Measurements from ENCODE around the gene INPP5F. TPM values are rescaled to one million over a fixed set of nuclear protein-coding genes. Genes with fewer than 3 reads are reported as not detected.
"Not testable (repeated sequence)": the region's sequence is repeated elsewhere in the genome, so short reads cannot be mapped to it uniquely, and the experiment has no call there.

Gene INPP5F
- total RNA-seq, 1 experiment from 2014 or later, result 141 TPM

GRCh38 chr10:119770928-119771327 lies 45.1 kb downstream of the INPP5F start:
- H3K4me3 ChIP-seq (ENCODE audit: insufficient read depth, low read depth, low read length), result no peak overlapping the region
- no peaks in the 10 kb centered on the region for H3K36me3 ChIP-seq (replicated peaks; ENCODE audit: control insufficient read depth, insufficient read depth, low read length)
- no peaks in the 10 kb centered on the region for H3K27me3 ChIP-seq (ENCODE audit: control insufficient read depth, insufficient read depth, low read length)
- DNase-seq, result no peak

- H3K27me3 ChIP-seq (ENCODE audit: control insufficient read depth, insufficient read depth, low read length), result no peaks in the 10 kb centered on the region
- DNase-seq, result no peak
- H3K36me3 ChIP-seq (replicated peaks; ENCODE audit: control insufficient read depth, insufficient read depth, low read length), result no peaks in the 10 kb centered on the region
- H3K4me3 ChIP-seq (ENCODE audit: insufficient read depth, low read depth, low read length), result no peak overlapping the region
Measured at GRCh38 chr10:119772334-119772733, 46.5 kb downstream of the INPP5F start.

DNA sequence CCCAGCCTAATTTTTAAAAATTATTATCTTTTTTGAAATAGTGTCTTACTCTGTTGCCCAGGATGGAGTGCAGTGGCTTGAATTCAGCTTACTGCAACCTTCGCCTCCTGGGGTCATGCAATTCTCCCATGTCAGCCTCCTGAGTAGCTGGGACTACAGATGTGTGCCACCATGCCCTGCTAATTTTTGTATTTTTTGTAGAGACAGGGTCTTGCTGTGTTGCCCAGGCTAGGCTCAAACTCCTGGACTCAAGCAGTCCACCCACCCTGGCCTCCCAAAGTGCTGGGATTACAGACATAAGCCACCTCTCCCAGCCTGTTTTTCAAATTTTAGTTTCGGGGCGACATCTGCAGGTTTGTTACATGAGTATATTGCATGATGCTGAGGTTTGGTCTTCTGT lies 47.2 kb downstream of the INPP5F start:
- not testable (repeated sequence) for H3K27me3 ChIP-seq (ENCODE audit: control insufficient read depth, insufficient read depth, low read length); DNase-seq; H3K36me3 ChIP-seq (replicated peaks; ENCODE audit: control insufficient read depth, insufficient read depth, low read length); H3K4me3 ChIP-seq (ENCODE audit: insufficient read depth, low read depth, low read length)

DNA sequence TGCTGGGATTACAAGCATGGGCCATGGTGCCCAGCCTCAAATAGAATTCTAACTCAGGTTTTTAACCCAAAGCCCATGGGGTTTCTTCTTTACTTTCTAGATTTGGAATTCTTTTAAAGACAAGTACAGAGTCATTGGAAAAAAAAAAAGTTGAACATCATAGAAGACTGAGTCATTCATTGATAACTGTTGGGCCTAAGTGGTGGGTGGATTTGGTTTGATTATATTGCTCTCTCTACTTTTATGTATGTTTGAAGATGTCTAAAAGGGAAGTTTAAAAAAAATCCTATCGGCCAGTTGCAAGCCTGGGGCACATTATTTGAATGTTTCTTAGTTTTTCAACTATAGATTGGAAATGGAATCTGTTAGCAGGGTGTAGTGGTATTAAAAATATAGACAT lies 49.7 kb downstream of the INPP5F start:
- Histone ChIP-seq H3K27me3 (ENCODE audit: control insufficient read depth, insufficient read depth, low read length) (no peaks in the 10 kb centered on the region), H3K36me3 (replicated peaks; ENCODE audit: control insufficient read depth, insufficient read depth, low read length) (no peaks in the 10 kb centered on the region), H3K4me3 (ENCODE audit: insufficient read depth, low read depth, low read length) (no peak overlapping the region)
- no peak for DNase-seq

DNA sequence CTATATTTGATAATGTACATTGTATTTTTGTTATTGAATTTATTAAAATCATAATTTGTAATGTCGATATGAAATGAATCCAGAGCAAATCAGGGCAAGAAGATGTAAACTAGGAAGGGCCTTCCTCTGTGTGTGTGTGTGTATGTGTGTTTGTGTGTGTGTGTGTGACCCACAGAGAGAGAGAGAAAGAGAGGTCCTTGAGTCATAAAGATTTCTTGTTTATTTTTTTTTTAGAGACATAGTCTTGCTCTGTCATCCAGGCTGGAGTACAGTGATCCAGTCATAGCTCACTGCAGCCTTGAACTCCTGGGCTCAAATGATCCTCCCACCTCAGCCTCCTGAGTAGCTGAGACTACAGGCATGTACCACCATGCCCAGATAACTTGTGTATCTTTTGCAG lies 50.7 kb downstream of the INPP5F start:
- Histone ChIP-seq H3K27me3 (ENCODE audit: control insufficient read depth, insufficient read depth, low read length) (no peaks in the 10 kb centered on the region), H3K4me3 (ENCODE audit: insufficient read depth, low read depth, low read length) (no peak overlapping the region), H3K36me3 (replicated peaks; ENCODE audit: control insufficient read depth, insufficient read depth, low read length) (no peaks in the 10 kb centered on the region)
- DNase-seq, result no peak

DNA sequence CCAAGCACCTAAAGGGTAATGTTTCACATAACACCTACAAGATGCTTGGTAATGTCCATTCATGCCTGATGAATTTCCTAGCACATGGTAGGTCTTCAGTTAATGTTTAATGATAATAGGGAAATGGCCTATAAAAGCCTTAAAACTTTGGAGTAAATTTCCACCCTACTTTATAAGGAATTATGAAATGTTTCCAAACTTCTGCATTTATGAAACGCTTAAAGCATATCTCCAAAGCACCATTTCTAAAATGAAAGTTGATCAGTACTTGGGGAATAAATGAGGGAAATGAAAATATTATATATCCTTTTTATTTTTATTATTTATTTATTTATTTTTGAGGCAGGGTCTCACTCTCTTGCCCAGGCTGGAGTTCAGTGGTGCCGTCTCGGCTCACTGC lies 51.8 kb downstream of the INPP5F start:
- H3K27me3 ChIP-seq (ENCODE audit: control insufficient read depth, insufficient read depth, low read length), result no peaks in the 10 kb centered on the region
- DNase-seq, result no peak
- no peaks in the 10 kb centered on the region for H3K36me3 ChIP-seq (replicated peaks; ENCODE audit: control insufficient read depth, insufficient read depth, low read length)
- no peak overlapping the region for H3K4me3 ChIP-seq (ENCODE audit: insufficient read depth, low read depth, low read length)

GRCh38 chr10:119778776-119779445 lies 53.1 kb downstream of the INPP5F start:
- DNase-seq, result no peak

DNA sequence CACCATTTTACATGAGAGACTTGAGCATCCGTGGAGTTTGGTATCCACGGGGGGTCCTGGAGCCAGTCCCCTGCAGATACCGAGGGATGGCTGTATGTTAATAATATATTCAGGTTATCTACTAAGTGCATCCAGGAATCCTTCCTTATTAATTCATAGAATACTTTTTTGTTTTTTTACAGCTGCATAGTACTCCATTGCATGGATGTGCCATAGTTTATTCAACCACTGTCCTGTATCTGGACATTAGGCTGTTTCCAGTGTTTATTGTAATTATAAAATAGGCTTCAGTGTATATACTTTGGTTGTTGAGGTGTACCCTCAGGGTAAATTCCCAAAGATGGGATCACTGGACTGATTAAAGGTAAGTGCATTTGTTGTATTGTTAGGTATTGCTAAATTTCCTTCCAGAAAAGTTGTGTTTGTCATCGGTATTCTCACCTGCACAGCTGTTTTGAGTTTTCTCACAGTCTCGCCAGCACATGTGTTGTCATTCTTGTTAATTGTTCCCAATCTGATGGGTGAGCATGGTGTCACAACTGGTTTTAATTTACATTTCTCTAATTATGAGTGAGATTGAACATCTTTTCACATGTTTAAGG lies 55.1 kb downstream of the INPP5F start:
- no peak for DNase-seq
- Histone ChIP-seq H3K27me3 (ENCODE audit: control insufficient read depth, insufficient read depth, low read length) (no peaks in the 10 kb centered on the region), H3K36me3 (replicated peaks; ENCODE audit: control insufficient read depth, insufficient read depth, low read length) (no peaks in the 10 kb centered on the region)

More at GRCh38 chr10:119778776-119779445, 53.1 kb downstream of the INPP5F start:
- Histone ChIP-seq H3K36me3 (replicated peaks; ENCODE audit: control insufficient read depth, insufficient read depth, low read length) (no peaks in the 10 kb centered on the region), H3K27me3 (ENCODE audit: control insufficient read depth, insufficient read depth, low read length) (no peaks in the 10 kb centered on the region), H3K4me3 (ENCODE audit: insufficient read depth, low read depth, low read length) (no peak overlapping the region)

DNA sequence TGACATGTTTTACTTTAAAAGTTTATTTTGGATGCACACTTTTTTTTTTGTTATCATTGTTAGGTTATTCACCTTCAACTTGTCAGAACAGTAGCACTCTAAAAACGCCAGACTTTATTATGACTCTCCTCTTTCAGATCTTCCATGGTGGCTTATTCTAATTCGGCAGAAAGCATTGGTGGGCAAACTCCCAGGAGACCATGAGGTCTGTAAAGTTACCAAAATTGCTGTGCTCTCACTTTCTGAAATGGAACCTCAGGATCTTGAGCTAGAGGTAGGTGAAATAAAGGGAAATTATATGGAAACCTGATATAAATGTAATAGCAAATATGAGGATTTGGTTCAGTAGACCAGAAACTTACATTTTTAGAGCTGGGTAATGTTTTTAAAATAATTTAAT lies 55.6 kb downstream of the INPP5F start:
- Histone ChIP-seq H3K27me3 (ENCODE audit: control insufficient read depth, insufficient read depth, low read length) (no peaks in the 10 kb centered on the region), H3K36me3 (replicated peaks; ENCODE audit: control insufficient read depth, insufficient read depth, low read length) (no peaks in the 10 kb centered on the region), H3K4me3 (ENCODE audit: insufficient read depth, low read depth, low read length) (no peak overlapping the region)
- no peak for DNase-seq

More for the DNA sequence above, 55.1 kb downstream of the INPP5F start:
- no peak overlapping the region for H3K4me3 ChIP-seq (ENCODE audit: insufficient read depth, low read depth, low read length)

- DNase-seq, result no peak
- H3K4me3 ChIP-seq (ENCODE audit: insufficient read depth, low read depth, low read length), result no peak overlapping the region
- no peaks in the 10 kb centered on the region for H3K27me3 ChIP-seq (ENCODE audit: control insufficient read depth, insufficient read depth, low read length)
- no peaks in the 10 kb centered on the region for H3K36me3 ChIP-seq (replicated peaks; ENCODE audit: control insufficient read depth, insufficient read depth, low read length)
Measured at GRCh38 chr10:119782981-119783664, 57.3 kb downstream of the INPP5F start.

DNA sequence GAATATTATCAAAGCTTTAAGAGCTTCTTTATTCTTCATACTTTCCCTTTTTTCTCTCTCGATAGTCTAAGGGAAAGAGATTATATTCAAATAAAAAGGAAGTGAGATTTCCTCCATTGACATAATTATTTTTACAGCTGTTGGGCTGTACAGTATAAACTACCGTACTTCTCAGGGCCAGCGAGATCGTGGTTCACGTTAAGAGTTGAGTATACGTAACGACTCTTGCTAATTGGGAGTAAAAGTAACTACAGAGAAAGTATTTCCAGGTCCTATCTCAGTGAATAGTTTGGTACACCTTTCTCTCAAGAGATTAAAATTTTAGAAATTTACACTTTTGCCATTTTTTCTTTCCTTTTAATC lies 57.8 kb downstream of the INPP5F start:
- Histone ChIP-seq H3K36me3 (replicated peaks; ENCODE audit: control insufficient read depth, insufficient read depth, low read length) (no peaks in the 10 kb centered on the region), H3K4me3 (ENCODE audit: insufficient read depth, low read depth, low read length) (no peak overlapping the region), H3K27me3 (ENCODE audit: control insufficient read depth, insufficient read depth, low read length) (no peaks in the 10 kb centered on the region)
- DNase-seq, result no peak

DNA sequence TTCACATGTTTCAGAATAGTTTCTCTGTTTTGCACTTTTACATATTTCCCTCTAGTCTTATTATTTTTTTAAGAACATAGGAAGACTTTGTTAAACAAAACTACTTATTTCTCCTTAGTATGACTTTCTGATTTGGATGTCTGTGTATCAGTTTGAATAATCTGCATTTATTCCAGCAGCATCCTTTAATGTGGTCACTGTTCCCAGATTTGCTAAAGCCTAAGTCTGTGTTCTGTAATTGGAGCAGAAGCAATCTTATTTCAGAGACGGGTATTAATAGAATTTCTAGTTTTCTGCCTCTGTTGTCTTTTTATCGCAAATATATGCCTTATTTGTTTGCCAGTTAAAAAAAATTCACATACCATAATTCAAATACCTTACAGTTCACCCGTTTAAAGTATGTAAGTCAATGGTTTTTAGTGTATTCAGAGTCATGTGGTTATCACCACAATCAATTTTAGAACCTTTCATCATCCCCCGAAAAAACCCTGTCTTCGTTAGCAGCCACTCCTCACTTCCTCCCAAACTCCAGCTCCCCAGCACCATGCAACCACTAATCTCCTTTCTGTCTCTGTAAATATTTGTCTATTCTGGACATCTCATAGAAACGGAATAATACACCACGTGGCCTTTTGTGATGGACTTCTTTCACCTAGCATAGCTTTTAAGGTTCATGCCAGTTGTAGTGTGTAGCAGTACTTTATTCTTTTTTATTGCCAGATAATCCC lies 58.7 kb downstream of the INPP5F start:
- Histone ChIP-seq H3K36me3 (replicated peaks; ENCODE audit: control insufficient read depth, insufficient read depth, low read length) (no peaks in the 10 kb centered on the region), H3K4me3 (ENCODE audit: insufficient read depth, low read depth, low read length) (no peak overlapping the region), H3K27me3 (ENCODE audit: control insufficient read depth, insufficient read depth, low read length) (no peaks in the 10 kb centered on the region)
- no peak for DNase-seq

- peak; percentile 63 for DNase-seq
- no peaks in the 10 kb centered on the region for H3K27me3 ChIP-seq (ENCODE audit: control insufficient read depth, insufficient read depth, low read length)
- H3K36me3 ChIP-seq (replicated peaks; ENCODE audit: control insufficient read depth, insufficient read depth, low read length), result no peaks in the 10 kb centered on the region
- no peak overlapping the region for H3K4me3 ChIP-seq (ENCODE audit: insufficient read depth, low read depth, low read length)
Measured at GRCh38 chr10:119786117-119786769, 60.4 kb downstream of the INPP5F start.

DNA sequence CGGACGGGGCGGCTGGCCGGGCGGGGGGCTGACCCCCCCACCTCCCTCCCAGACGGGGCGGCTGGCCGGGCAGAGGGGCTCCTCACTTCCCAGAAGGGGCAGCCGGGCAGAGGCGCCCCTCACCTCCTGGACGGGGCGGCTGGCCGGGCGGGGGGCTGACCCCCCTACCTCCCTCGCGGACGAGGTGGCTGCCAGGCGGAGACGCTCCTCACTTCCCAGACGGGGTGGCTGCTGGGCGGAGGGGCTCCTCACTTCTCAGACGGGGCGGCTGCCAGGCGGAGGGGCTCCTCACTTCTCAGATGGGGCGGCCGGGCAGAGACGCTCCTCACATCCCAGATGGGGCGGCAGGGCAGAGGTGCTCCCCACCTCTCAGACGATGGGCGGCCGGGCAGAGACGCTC lies 69.3 kb downstream of the INPP5F start:
- H3K27me3 ChIP-seq (ENCODE audit: control insufficient read depth, insufficient read depth, low read length); H3K4me3 ChIP-seq (ENCODE audit: insufficient read depth, low read depth, low read length); DNase-seq; H3K36me3 ChIP-seq (replicated peaks; ENCODE audit: control insufficient read depth, insufficient read depth, low read length): not testable (repeated sequence)
